Activated CD4-positive, alpha-beta memory T cell treated with anti-CD3 and anti-CD28 coated beads for 36 hours (primary cell): Measurements from ENCODE around the gene ZNF292. TPM values are rescaled to one million over a fixed set of nuclear protein-coding genes. Genes with fewer than 3 reads are reported as not detected.
A peak's percentile ranks its signal among the peaks of the same experiment; 100 is the strongest.
"Not testable (repeated sequence)": the region's sequence is repeated elsewhere in the genome, so short reads cannot be mapped to it uniquely, and the experiment has no call there.

Source experiments
- CTCF ChIA-PET: fragments of 350-600 bp; sonication (Branson Sonifier 250); formaldehyde crosslinking; loops from one replicate; lab custom pipeline; 2021; ENCODE audit warnings: antibody characterized with exemption, inconsistent platforms; lab: Charles Lee
- POLR2A ChIA-PET: fragments of 350-600 bp; sonication (Branson Sonifier 250); formaldehyde crosslinking; loops from one replicate; lab custom pipeline; 2021; ENCODE audit warnings: antibody characterized with exemption; lab: Charles Lee
- DNase-seq: peaks from one replicate; pipeline ENCODE4 v3.0.0-alpha.2; 2020
- H3K27ac Mint-ChIP-seq: one replicate; pipeline ENCODE4 v1.8.0; 2021; ENCODE audit warnings: mixed read lengths
- H3K27me3 Mint-ChIP-seq: one replicate; pipeline ENCODE4 v1.8.0; 2021; ENCODE audit warnings: mixed read lengths
- H3K36me3 Mint-ChIP-seq: one replicate; pipeline ENCODE4 v1.8.0; 2021; ENCODE audit warnings: mixed read lengths
- H3K4me1 Mint-ChIP-seq: one replicate; pipeline ENCODE4 v1.8.0; 2021; ENCODE audit warnings: low read depth, mixed read lengths
- H3K4me3 Mint-ChIP-seq: one replicate; pipeline ENCODE4 v1.8.0; 2021; ENCODE audit warnings: mild to moderate bottlenecking, mixed read lengths
- H3K9me3 Mint-ChIP-seq: one replicate; pipeline ENCODE4 v1.8.0; 2021; ENCODE audit warnings: mixed read lengths
- intact Hi-C: fragments of 100-400 bp; cut with micrococcal nuclease; formaldehyde crosslinking; loops from one replicate; pipeline ENCODE4 v1.15.1; 2023
- total RNA-seq, 2 experiments: library from RNA; stranded (reverse); gene quantifications; one replicate each; pipeline ENCODE4 v1.2.3, GENCODE V29; 2021

The ZNF292 gene
- total RNA-seq, 2 experiments from 2014 or later = 51.9 to 52.5 TPM

DNA sequence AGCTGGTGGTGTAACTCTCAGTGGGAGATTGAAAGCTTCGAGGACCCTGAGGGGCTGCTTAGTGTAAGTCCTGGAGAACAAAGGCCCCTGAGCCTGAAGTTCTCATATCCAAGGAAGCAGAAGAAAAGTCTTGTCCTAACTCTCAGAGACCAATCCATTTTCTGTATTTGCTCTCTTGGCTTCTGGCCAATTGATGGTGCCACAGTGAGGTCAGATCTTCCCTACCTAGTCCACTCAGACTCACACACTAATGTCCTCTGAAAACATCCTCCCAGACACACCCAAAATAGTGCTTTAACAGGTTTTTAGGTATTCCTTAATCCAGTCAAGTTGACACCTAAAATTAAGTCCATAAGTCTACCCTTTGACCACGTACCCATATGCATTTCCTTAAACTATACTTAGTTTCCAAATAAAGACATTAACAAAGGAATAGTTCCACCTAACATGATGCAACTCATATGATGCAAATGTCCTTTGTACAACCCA is 29.4 kb downstream of the ZNF292 start:
- ChIA-PET POLR2A (interaction anchor here (0.9 kb wide), 1 partner anchor 13 kb away, joined by 3 read pairs; no protein-coding TSS in a partner anchor), CTCF (no interaction called here)
- Mint-ChIP-seq H3K27me3 (no peaks in the 10 kb centered on the region), H3K9me3 (no peaks in the 10 kb centered on the region), H3K4me1 (peaks cover 71% of the 10 kb centered on the region), H3K27ac (peak overlapping the region; percentile 14), H3K36me3 (peaks cover 19% of the 10 kb centered on the region), H3K4me3 (no peak overlapping the region)
- no peak for DNase-seq
- intact Hi-C loops = loop anchor here (5.0 kb wide), 1 partner anchor 517 kb away; the partner anchor contains the start of gene AKIRIN2

DNA sequence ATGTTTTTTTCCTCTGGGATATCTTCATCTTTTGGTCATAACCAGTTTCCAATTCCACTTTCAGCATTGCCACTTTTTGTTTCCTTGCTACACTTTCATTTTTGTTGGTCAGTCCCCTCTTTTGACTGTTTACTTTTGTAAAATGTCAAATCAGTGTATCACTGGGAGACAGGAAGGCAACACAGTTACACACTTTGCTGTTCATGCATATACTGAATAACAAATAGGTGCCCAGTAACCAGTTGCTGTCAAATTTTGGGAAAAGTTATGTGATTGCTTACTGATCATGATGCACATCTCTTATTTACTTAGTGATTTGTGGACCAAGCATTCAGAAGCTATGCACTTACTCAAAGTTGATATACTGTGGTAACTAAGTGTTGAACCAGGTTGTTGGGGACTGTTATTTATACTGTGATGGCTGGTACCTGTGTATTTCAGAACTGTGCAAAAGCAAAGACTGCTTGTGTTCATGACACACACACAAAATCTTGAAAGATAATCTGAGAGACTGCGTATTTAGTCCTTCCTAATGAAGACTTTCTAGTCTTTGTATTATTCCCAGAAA is 41.0 kb downstream of the ZNF292 start:
- no peaks in the 10 kb centered on the region for H3K9me3 Mint-ChIP-seq
- H3K4me3 Mint-ChIP-seq = no peak overlapping the region
- no peaks in the 10 kb centered on the region for H3K27me3 Mint-ChIP-seq
- ChIA-PET POLR2A (no interaction called here), CTCF (no interaction called here)
- H3K36me3 Mint-ChIP-seq = peaks cover 7% of the 10 kb centered on the region
- no peak for DNase-seq
- H3K27ac Mint-ChIP-seq = peak overlapping the region; percentile 70
- intact Hi-C loops = no loop called here
- peaks cover 65% of the 10 kb centered on the region for H3K4me1 Mint-ChIP-seq

DNA sequence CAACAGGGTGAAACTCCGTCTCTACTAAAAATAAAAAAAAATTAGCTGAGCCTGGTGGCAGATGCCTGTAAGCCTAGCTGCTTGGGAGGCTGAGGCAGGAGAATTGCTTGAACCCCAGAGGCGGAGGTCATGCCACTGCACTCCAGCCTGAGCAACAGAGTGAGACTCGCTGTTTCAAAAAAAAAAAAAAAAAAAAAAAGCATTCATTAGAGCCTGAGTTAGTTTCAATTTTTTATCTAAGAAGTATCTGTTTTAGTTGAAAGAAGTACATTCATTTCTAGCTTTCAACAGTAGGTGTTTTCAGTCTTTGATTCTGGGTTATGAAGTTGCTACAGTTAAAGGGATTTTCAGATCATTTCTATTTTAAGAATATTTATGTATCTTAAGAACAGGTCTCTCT is 42.2 kb downstream of the ZNF292 start:
- H3K4me3 Mint-ChIP-seq = no peak overlapping the region
- peaks cover 67% of the 10 kb centered on the region for H3K4me1 Mint-ChIP-seq
- H3K27ac Mint-ChIP-seq = peak overlapping the region; percentile 38
- intact Hi-C loops = loop anchor here (1.0 kb wide), 3 partner anchors 14 to 43 kb away; no protein-coding TSS in a partner anchor
- ChIA-PET CTCF (interaction anchor here (0.7 to 1.8 kb wide), 2 partner anchors 15 to 42 kb away, joined by 4 to 5 read pairs; partner anchors contain the start of gene ZNF292), POLR2A (interaction anchor here (0.7 to 1.1 kb wide), 2 partner anchors 13 to 43 kb away, joined by 3 read pairs; no protein-coding TSS in a partner anchor)
- H3K9me3 Mint-ChIP-seq = no peaks in the 10 kb centered on the region
- peak; percentile 49 for DNase-seq
- no peaks in the 10 kb centered on the region for H3K27me3 Mint-ChIP-seq
- H3K36me3 Mint-ChIP-seq = peaks cover 9% of the 10 kb centered on the region

DNA sequence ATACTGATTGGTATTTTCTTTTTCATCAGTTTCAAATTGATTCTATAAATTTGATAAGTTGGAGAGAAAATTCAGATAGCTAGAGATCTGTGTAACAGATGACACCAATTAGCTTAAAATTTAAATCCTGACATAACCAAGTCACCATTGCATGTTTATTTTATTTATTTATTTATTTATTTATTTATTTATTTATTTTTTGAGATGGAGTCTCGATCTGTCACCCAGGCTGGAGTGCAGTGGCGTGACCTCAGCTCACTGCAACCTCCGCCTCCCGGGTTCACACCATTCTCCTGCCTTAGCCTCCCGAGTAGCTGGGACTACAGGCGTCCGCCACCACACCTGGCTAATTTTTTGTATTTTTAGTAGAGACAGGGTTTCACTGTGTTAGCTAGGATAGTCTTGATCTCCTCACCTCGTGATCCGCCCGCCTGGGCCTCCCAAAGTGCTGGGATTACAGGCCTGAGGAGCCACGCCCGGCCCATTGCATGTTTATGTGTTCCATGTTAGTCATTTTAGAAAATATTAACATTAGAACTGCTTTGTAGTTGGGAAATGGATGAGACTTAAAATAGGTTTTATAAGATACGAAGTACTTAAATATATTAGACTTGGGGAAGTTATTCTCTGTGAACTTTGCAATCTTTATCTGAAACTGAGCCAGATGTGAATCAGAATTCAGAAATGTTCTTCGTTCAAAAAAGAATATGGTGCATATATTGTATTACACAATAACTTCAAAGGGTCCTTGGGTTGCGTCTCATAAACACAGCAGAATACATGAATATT is 42.9 kb downstream of the ZNF292 start:
- H3K36me3 Mint-ChIP-seq, H3K4me3 Mint-ChIP-seq, DNase-seq, intact Hi-C loops, H3K27me3 Mint-ChIP-seq, H3K9me3 Mint-ChIP-seq: not testable (repeated sequence)
- H3K27ac Mint-ChIP-seq = peak overlapping the region; percentile 78
- H3K4me1 Mint-ChIP-seq = peaks cover 67% of the 10 kb centered on the region
- CTCF ChIA-PET = interaction anchor here (1.1 to 1.8 kb wide), 2 partner anchors 16 to 30 kb away, joined by 3 to 4 read pairs; no protein-coding TSS in a partner anchor
- POLR2A ChIA-PET = interaction anchor here (0.7 to 1.1 kb wide), 2 partner anchors 14 to 44 kb away, joined by 3 read pairs; no protein-coding TSS in a partner anchor

DNA sequence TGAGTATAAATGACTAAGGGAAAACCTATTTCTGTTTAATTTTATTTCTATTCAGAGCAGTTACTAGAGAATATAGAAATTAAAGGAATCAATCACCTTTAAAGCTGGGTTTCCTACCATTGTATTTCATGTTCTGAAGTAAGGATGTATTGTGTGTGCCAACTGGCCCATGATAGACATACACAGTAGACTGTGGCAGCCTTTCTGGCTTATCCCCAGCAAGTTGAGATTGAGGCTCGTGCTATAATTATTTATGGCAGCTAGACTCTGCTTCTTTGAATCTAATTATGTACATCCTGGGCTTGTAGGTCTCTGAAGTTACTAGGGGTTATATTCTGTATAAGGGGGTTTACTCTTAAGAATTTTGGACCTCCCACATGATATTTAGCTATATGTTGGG is 44.4 kb downstream of the ZNF292 start:
- CTCF ChIA-PET = interaction anchor here (0.5 kb wide), 1 partner anchor 257 kb away, joined by 3 read pairs; no protein-coding TSS in a partner anchor

DNA sequence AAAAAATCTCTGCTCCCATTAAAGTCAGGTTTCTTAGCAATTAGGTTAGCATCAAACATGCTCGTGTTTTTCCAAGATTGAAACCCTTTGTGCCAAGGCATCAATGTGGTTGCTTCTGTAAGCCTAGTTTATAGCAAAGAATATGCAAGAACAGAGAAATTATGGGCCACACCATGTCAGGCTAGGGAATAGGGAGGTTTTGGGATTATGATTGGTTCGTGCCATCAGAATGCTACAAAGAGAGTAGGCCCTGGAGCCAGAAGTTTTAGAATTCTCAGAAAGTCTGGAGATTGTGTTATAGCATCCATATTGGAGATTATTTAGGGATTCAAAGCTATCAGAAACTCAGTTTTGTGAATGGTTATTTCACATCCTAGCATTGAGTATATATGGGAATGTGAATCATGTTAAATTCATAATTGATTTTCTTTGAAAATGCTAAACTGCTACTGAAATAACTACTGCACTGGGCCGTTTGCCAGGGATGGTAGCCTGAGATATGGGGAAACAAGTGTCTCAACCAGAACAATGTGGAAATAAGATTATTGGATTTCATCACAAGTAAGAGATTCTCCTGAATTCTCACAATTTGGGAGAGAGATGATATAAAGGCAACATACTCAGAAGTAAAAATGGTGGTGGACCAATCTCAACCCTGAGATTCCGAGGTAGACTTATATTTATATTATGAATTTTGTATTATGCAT is 45.3 kb downstream of the ZNF292 start:
- DNase-seq = no peak
- Mint-ChIP-seq H3K9me3 (no peaks in the 10 kb centered on the region), H3K4me1 (peaks cover 74% of the 10 kb centered on the region), H3K27ac (peak overlapping the region; percentile 77), H3K27me3 (no peaks in the 10 kb centered on the region), H3K4me3 (no peak overlapping the region), H3K36me3 (peaks cover 11% of the 10 kb centered on the region)
- CTCF ChIA-PET = interaction anchor here (1.7 kb wide), 1 partner anchor 43 kb away, joined by 5 read pairs; no protein-coding TSS in a partner anchor
- intact Hi-C loops = no loop called here
- POLR2A ChIA-PET = interaction anchor here (1.2 kb wide), 1 partner anchor 43 kb away, joined by 3 read pairs; no protein-coding TSS in a partner anchor

More for the DNA sequence above, 44.4 kb downstream of the ZNF292 start:
- H3K27ac Mint-ChIP-seq = peak overlapping the region; percentile 77
- peaks cover 9% of the 10 kb centered on the region for H3K36me3 Mint-ChIP-seq
- H3K4me3 Mint-ChIP-seq = no peak overlapping the region
- peaks cover 72% of the 10 kb centered on the region for H3K4me1 Mint-ChIP-seq
- no peaks in the 10 kb centered on the region for H3K27me3 Mint-ChIP-seq
- POLR2A ChIA-PET = interaction anchor here (1.2 kb wide), 1 partner anchor 42 kb away, joined by 3 read pairs; no protein-coding TSS in a partner anchor
- H3K9me3 Mint-ChIP-seq = no peaks in the 10 kb centered on the region
- intact Hi-C loops = no loop called here
- DNase-seq = no peak

DNA sequence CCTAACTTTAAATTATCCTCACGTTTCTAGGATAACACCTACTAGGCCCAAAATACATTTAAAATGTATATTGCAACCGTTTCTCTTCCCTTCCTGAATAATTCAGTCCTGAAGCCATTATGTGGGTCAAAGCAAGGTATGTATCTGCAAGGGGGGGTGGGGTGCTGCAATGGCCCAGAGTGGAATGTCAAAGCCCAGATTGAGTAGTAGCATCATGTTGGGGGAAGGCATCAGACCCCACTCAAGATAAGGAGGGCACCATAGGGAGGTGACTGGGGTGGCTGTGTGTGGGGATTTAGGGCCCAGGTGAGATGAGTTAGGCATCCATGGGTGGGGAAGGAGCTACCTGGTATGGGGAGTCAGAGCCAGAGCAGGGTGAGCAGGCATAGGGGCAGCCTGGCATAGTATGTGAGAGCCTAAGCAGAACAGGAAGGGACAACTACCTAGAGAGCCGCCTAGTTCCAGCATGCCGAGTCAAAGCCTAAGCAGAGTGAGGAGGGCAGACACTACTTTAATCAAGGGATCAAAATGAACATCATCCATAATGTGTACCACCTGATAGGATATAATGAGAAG is 48.2 kb downstream of the ZNF292 start:
- POLR2A ChIA-PET = no interaction called here

DNA sequence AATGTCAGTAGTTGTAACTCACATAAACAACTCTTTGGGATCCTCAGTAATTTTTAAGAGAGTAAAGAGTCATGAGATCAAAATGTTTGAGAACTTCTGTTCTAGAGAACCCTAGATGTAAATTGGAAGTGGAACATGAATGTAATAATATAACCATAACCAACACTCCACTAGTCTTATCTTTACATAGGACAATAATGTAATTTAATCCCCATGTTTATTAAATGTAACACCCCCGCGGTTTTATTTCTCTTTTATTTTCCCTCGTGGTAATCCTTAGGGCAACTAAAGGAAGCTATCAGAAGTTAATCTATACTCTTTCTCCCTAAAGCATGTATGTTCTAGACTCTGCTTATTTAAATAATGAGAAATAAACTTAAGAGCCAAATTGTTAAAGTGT is 54.4 kb downstream of the ZNF292 start:
- intact Hi-C loops = loop anchor here (5.0 kb wide), 1 partner anchor 38 kb away; no protein-coding TSS in a partner anchor
- ChIA-PET CTCF (no interaction called here), POLR2A (no interaction called here)
- peaks cover 12% of the 10 kb centered on the region for H3K36me3 Mint-ChIP-seq
- H3K9me3 Mint-ChIP-seq = no peaks in the 10 kb centered on the region
- peak overlapping the region; percentile 33 for H3K27ac Mint-ChIP-seq
- H3K27me3 Mint-ChIP-seq = no peaks in the 10 kb centered on the region
- no peak overlapping the region for H3K4me3 Mint-ChIP-seq
- DNase-seq = no peak
- H3K4me1 Mint-ChIP-seq = peaks cover 79% of the 10 kb centered on the region

More for the DNA sequence above, 48.2 kb downstream of the ZNF292 start:
- H3K27ac Mint-ChIP-seq = peak overlapping the region; percentile 3
- DNase-seq = no peak
- intact Hi-C loops = no loop called here
- H3K4me1 Mint-ChIP-seq = peaks cover 80% of the 10 kb centered on the region
- H3K27me3 Mint-ChIP-seq = no peaks in the 10 kb centered on the region
- CTCF ChIA-PET = no interaction called here
- no peak overlapping the region for H3K4me3 Mint-ChIP-seq
- H3K9me3 Mint-ChIP-seq = no peaks in the 10 kb centered on the region
- H3K36me3 Mint-ChIP-seq = peaks cover 14% of the 10 kb centered on the region

DNA sequence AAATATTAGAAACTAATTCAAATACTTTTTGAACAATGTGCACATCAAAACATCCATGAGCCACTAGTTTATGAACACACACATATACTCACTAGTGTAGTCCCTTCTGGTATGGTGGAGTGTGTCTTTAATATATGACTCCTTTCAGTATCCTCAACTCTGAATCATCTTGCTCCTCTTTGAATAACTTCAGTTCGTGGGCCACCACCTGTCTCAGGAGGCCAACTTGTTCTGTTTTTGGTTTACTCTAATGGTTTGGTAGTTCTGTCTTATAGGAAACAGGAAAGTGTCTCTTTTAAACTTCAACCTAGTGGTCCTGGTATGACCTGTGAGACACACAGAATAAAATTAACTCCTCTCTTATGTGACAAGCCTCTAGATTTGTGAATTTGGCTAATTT is 55.6 kb downstream of the ZNF292 start:
- H3K4me3 Mint-ChIP-seq = no peak overlapping the region
- H3K4me1 Mint-ChIP-seq = peaks cover 71% of the 10 kb centered on the region
- intact Hi-C loops = loop anchor here (1.0 to 5.0 kb wide), 4 partner anchors 14 to 56 kb away; partner anchors contain the start of gene ZNF292
- no peaks in the 10 kb centered on the region for H3K9me3 Mint-ChIP-seq
- H3K36me3 Mint-ChIP-seq = peaks cover 7% of the 10 kb centered on the region
- H3K27me3 Mint-ChIP-seq = no peaks in the 10 kb centered on the region
- DNase-seq = peak; percentile 68
- ChIA-PET POLR2A (no interaction called here), CTCF (no interaction called here)
- H3K27ac Mint-ChIP-seq = peak overlapping the region; percentile 79

DNA sequence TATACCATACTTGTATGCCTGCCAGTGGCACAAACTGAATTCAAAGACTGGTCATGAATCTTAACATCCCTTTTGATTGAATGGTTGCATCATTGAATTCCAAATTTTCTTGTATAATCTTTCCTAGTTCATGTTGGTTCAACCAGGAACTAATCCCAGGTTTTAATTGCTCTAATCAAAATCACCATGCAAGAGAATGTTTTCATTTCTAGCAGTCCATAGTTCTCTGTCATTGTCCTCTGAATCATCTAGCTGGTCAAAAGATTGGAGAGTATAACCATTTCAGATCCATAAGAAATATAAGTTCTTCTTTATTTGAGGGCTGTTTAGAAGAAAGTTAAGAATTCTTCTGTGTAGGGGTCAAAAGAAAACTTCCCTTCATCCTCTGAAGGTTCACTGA is 57.2 kb downstream of the ZNF292 start:
- Mint-ChIP-seq H3K27ac (peak overlapping the region; percentile 34), H3K4me3 (no peak overlapping the region), H3K9me3 (no peaks in the 10 kb centered on the region), H3K4me1 (peaks cover 61% of the 10 kb centered on the region), H3K36me3 (peaks cover 9% of the 10 kb centered on the region), H3K27me3 (no peaks in the 10 kb centered on the region)
- no peak for DNase-seq
- POLR2A ChIA-PET = no interaction called here
- intact Hi-C loops = loop anchor here (5.0 kb wide), 1 partner anchor 40 kb away; no protein-coding TSS in a partner anchor
- CTCF ChIA-PET = no interaction called here

DNA sequence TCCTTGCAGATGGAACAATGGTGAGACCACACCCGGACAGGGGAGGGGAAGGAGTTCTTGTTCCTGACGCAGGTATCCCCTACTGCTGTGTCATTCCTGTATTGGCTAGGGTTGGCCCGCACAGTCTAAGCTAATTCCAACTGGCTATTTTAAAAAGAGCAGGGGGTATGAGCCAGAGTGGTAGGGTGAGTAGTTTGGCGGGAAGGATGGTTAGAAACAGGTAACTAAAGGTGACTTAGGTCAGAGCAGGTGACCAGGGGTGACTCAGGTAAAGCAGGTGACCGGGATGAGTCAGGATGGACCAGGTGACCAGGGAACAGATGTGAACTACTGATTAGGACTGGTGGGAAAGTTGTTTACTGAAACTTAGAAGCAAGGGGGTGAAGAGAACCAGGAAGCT is 58.0 kb downstream of the ZNF292 start:
- intact Hi-C loops = loop anchor here (5.0 kb wide), 1 partner anchor 41 kb away; no protein-coding TSS in a partner anchor
- H3K4me3 Mint-ChIP-seq = no peak overlapping the region
- POLR2A ChIA-PET = no interaction called here
- no peak for DNase-seq
- peaks cover 14% of the 10 kb centered on the region for H3K36me3 Mint-ChIP-seq
- peak overlapping the region; percentile 47 for H3K27ac Mint-ChIP-seq
- H3K4me1 Mint-ChIP-seq = peaks cover 54% of the 10 kb centered on the region
- CTCF ChIA-PET = no interaction called here
- no peaks in the 10 kb centered on the region for H3K27me3 Mint-ChIP-seq
- no peaks in the 10 kb centered on the region for H3K9me3 Mint-ChIP-seq
